HL-60 (cell line): ENCODE results near the gene NKX6-2.

ENCODE experiments used
- DNase-seq, 2 experiments: peaks; one replicate each; pipeline ENCODE4 v3.0.0-alpha.2; 2010 to 2020; ENCODE audit warnings: low read depth in 1 of 2, low spot score in 1 of 2
- H3K27ac ChIP-seq: fragments of 250-450 bp; sonication (Bioruptor Pico); replicated peaks from 2 replicates; pipeline ENCODE4 v1.5.1; 2020; ENCODE audit warnings: mild to moderate bottlenecking, moderate library complexity
- H3K27me3 ChIP-seq: fragments of 250-450 bp; sonication (Bioruptor Pico); 2 replicates; pipeline ENCODE4 v1.5.1; 2021; ENCODE audit warnings: mild to moderate bottlenecking, moderate library complexity; ENCODE audit not compliant: insufficient read depth, poor library complexity, severe bottlenecking
- H3K4me3 ChIP-seq: replicated peaks from 2 replicates; pipeline ENCODE4 v1.5.1; 2011; ENCODE audit warnings: mild to moderate bottlenecking, control low read depth, low read length; ENCODE audit not compliant: insufficient read depth
- GABPA ChIP-seq: IDR thresholded peaks from 2 replicates; pipeline ENCODE4 v1.6.1; 2012; ENCODE audit warnings: low read depth
- POLR2AphosphoS5 ChIP-seq: IDR thresholded peaks from 2 replicates; pipeline ENCODE4 v1.6.1; 2012; ENCODE audit warnings: low read depth
- SPI1 ChIP-seq: IDR thresholded peaks from 2 replicates; pipeline ENCODE4 v1.6.1; 2012; ENCODE audit warnings: low read depth, mild to moderate bottlenecking, borderline replicate concordance
- TF ChIP-seq, protein P1 (sequence below): IDR thresholded peaks from 2 replicates; pipeline ENCODE4 v1.6.1; 2012; ENCODE audit warnings: low read depth; ENCODE audit not compliant: insufficient replicate concordance
- TF ChIP-seq, protein P2 (sequence below): IDR thresholded peaks from one replicate; pipeline ENCODE4 v1.5.1; 2011; ENCODE audit warnings: low read length, control low read depth, inconsistent platforms; ENCODE audit not compliant: insufficient read depth

The NKX6-2 gene

DNA sequence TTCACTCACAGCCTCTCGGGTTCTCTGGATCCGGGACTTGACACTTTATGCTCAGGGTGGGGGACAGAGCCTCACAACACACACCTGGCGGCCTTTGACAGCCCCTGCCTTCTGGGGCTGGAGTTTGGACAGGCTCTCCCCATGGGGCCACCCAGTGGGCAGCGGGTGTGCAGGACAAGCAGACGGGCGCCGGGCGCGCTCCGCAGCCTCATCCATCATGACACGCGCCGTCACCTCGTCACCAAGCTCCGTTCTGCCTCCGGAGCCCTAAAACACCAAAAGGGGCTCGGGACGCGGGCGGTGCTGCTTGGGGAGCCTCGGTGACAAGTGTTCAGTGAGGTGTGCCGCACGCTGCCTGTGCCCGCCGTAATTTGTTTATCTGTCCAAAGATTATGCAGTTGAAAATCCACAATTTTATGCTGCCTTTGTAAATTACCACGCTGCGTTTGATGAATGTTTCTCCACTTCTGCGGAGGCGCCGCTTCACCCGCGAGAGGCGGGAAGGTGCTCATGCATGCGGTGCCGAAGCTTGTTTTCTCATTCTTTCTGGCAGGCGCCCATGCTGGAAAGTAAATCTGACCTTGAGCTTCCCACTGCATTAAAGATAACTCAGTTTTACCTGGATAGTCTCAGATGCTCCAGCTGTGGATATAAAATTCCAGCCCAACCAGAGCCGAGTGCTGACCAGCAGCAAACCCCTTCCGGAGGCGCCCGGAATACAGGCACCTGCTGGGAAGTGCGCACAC, 6.2 kb downstream of the NKX6-2 start:
- Histone ChIP-seq H3K27ac (no peak overlapping the region), H3K27me3 (peaks cover 9% of the 10 kb centered on the region), H3K4me3 (no peak overlapping the region)
- no peak for DNase-seq
- TF ChIP-seq SPI1 (no peak), GABPA (no peak), POLR2AphosphoS5 (no peak)
- TF ChIP-seq, protein P1, sequence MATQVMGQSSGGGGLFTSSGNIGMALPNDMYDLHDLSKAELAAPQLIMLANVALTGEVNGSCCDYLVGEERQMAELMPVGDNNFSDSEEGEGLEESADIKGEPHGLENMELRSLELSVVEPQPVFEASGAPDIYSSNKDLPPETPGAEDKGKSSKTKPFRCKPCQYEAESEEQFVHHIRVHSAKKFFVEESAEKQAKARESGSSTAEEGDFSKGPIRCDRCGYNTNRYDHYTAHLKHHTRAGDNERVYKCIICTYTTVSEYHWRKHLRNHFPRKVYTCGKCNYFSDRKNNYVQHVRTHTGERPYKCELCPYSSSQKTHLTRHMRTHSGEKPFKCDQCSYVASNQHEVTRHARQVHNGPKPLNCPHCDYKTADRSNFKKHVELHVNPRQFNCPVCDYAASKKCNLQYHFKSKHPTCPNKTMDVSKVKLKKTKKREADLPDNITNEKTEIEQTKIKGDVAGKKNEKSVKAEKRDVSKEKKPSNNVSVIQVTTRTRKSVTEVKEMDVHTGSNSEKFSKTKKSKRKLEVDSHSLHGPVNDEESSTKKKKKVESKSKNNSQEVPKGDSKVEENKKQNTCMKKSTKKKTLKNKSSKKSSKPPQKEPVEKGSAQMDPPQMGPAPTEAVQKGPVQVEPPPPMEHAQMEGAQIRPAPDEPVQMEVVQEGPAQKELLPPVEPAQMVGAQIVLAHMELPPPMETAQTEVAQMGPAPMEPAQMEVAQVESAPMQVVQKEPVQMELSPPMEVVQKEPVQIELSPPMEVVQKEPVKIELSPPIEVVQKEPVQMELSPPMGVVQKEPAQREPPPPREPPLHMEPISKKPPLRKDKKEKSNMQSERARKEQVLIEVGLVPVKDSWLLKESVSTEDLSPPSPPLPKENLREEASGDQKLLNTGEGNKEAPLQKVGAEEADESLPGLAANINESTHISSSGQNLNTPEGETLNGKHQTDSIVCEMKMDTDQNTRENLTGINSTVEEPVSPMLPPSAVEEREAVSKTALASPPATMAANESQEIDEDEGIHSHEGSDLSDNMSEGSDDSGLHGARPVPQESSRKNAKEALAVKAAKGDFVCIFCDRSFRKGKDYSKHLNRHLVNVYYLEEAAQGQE, result no peak
- TF ChIP-seq, protein P2, sequence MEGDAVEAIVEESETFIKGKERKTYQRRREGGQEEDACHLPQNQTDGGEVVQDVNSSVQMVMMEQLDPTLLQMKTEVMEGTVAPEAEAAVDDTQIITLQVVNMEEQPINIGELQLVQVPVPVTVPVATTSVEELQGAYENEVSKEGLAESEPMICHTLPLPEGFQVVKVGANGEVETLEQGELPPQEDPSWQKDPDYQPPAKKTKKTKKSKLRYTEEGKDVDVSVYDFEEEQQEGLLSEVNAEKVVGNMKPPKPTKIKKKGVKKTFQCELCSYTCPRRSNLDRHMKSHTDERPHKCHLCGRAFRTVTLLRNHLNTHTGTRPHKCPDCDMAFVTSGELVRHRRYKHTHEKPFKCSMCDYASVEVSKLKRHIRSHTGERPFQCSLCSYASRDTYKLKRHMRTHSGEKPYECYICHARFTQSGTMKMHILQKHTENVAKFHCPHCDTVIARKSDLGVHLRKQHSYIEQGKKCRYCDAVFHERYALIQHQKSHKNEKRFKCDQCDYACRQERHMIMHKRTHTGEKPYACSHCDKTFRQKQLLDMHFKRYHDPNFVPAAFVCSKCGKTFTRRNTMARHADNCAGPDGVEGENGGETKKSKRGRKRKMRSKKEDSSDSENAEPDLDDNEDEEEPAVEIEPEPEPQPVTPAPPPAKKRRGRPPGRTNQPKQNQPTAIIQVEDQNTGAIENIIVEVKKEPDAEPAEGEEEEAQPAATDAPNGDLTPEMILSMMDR, result no peak

DNA sequence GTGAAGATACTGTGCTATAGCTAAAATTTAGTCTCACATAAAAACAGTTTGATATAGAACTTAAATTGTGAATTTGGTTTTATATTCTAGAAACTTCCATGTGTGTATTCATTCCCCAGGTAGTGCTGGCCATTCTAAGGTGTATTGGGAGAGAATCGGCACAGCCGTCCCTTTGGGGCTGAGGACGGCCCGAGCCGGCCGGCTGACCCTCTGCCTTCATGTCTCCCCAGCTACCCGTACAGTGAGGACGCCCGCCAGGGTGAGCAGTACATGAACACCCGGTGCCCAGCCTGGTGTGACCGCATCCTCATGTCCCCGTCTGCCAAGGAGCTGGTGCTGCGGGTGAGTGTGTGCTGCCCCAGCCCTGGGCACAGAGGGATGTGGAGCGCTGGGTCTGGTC, 8.5 kb downstream of the NKX6-2 start:
- DNase-seq, result no peak
- H3K4me3 ChIP-seq, result no peak overlapping the region
- TF ChIP-seq GABPA, result no peak
- TF ChIP-seq, protein P1, result no peak
- TF ChIP-seq, protein P2, result no peak
- no peak for TF ChIP-seq POLR2AphosphoS5
- no peak for TF ChIP-seq SPI1

DNA sequence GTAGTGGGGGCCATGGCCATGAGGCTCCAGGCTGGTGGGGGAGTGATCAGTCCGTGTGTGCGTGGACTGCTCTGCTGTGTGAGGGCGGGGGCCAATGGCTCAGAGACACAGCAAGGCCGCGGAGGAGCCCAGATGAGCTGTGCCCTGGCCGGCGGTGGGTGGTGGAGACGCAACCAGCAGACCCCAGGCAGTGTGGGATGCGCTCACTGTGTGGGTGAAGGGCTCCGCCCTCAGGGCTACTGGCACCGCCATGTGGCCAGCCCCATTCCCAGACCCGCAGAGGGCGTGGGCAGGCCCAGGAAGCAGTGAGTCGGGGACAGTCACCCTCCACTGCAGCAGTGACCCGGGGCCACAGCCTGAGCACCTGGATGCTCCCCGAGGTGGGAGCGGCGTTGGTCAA, 9.1 kb downstream of the NKX6-2 start:
- no peak for DNase-seq
- TF ChIP-seq POLR2AphosphoS5 (no peak), GABPA (no peak)
- TF ChIP-seq, protein P1, result no peak
- Histone ChIP-seq H3K4me3 (no peak overlapping the region), H3K27ac (no peak overlapping the region), H3K27me3 (no peaks in the 10 kb centered on the region)

More for the DNA sequence above, 8.5 kb downstream of the NKX6-2 start:
- H3K27ac ChIP-seq, result no peak overlapping the region
- H3K27me3 ChIP-seq, result no peaks in the 10 kb centered on the region
